ENCODE results near the gene EHMT1. TPM values are rescaled to one million over a fixed set of nuclear protein-coding genes. Genes with fewer than 3 reads are reported as not detected.
A peak's percentile ranks its signal among the peaks of the same experiment; 100 is the strongest.

Gene EHMT1
- total and polyA plus RNA-seq, 2 donors from 2014 or later: 15.8 to 92.9 TPM

DNA sequence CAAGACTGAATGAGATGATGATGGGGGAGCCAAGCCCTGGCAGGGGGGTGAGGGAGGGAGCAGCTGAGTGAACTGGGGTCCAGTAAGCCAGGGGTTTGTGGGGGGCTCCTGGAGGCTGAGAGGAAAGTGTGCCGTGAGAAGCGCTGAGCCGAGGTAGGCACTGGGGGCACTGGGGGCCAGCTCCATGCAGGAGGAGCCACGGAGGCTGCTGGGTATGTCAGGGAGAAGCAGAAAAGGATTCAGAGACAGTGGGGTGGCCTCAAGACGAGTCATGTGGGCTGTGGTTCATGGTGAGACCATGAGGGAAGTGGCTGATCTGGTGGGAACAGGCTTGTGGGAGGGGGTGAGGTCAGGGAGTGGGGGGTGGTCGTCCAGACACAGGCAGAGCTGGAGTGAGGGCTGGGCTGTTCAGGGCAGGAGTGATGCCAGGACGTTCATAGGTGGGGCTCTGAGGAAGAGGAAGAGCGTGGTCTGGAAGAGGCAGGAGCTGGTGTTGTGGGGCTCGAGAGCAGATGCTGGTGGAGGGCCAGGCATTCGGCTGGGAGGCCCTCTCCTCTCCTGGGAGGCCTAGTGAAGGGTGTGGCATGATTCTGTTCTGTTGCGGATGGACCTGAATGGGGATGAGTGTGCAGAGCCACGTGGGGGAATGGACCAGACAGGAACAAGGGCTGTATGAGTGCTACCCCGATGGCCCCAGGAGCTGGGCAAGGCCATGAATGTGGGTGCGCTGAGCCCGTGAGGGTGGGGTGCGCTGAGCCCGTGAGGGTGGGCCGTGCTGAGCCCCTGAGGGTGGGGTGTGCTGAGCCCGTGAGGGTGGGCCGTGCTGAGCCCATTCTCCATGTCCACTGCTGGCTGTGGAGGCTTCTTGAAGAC is 166.1 kb downstream of the EHMT1 start:
- Histone ChIP-seq H3K4me3 (ENCODE audit: low read length in 3 of 3) (no peak overlapping the region), H3K4me1 (ENCODE audit: control insufficient read depth in 2 of 3, insufficient read depth in 2 of 3, low read depth in 1 of 3, low read length in 3 of 3) (peaks cover 0 to 11% (median 0%) of the 10 kb centered on the region in 3 donors), H3K27ac (ENCODE audit: low read depth in 2 of 2, low read length in 2 of 2) (no peak overlapping the region), H3K9me3 (ENCODE audit: control insufficient read depth in 2 of 3, insufficient read depth in 1 of 3, low read length in 3 of 3) (no peaks in the 10 kb centered on the region), H3K27me3 (ENCODE audit: control insufficient read depth, insufficient read depth, low read length) (no peaks in the 10 kb centered on the region), H3K36me3 (ENCODE audit: control insufficient read depth in 2 of 3, insufficient read depth in 3 of 3, low read length in 3 of 3) (peaks cover 6 to 36% (median 28%) of the 10 kb centered on the region in 3 donors), H3K9ac (ENCODE audit: low read length in 3 of 3) (no peak overlapping the region)
- DNase-seq (peak in 1 of 5 donors; percentile 63), FAIRE-seq (no peak)
- TF ChIP-seq, protein P1, sequence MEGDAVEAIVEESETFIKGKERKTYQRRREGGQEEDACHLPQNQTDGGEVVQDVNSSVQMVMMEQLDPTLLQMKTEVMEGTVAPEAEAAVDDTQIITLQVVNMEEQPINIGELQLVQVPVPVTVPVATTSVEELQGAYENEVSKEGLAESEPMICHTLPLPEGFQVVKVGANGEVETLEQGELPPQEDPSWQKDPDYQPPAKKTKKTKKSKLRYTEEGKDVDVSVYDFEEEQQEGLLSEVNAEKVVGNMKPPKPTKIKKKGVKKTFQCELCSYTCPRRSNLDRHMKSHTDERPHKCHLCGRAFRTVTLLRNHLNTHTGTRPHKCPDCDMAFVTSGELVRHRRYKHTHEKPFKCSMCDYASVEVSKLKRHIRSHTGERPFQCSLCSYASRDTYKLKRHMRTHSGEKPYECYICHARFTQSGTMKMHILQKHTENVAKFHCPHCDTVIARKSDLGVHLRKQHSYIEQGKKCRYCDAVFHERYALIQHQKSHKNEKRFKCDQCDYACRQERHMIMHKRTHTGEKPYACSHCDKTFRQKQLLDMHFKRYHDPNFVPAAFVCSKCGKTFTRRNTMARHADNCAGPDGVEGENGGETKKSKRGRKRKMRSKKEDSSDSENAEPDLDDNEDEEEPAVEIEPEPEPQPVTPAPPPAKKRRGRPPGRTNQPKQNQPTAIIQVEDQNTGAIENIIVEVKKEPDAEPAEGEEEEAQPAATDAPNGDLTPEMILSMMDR (IDR thresholded peaks at IDR 0.05; ENCODE audit: borderline replicate concordance, extremely low read depth, insufficient read depth): no peak
- intact Hi-C loops (cut with DNase I): no loop called here

DNA sequence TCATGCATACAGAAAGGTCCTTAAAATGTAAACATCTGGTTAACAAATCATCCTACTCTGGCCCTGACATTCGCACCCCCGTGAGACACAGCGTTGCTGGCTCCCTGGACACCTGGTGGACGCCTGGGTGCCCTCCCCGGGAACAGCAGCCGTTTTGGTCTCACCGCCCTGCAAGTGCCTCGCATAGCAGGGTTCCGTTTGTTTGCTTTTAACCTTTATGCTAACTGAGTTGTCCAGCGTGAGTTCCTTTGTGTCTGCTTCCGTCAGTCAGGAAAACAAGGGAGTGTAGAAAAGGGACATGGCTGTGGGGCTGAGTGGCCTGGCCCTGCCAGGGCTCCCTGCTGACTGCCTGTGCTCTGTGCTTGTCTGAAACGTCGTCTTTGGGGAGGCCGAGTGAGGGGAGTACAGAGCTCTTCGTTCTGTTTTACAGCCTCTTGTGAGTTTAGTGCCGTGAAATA is 166.9 kb downstream of the EHMT1 start:
- no peak for FAIRE-seq
- H3K9me3 ChIP-seq (ENCODE audit: control insufficient read depth in 2 of 3, insufficient read depth in 1 of 3, low read length in 3 of 3): no peaks in the 10 kb centered on the region
- H3K27me3 ChIP-seq (ENCODE audit: control insufficient read depth, insufficient read depth, low read length): no peaks in the 10 kb centered on the region
- H3K36me3 ChIP-seq (ENCODE audit: control insufficient read depth in 2 of 3, insufficient read depth in 3 of 3, low read length in 3 of 3): peaks cover 6 to 38% (median 26%) of the 10 kb centered on the region in 3 donors
- H3K9ac ChIP-seq (ENCODE audit: low read length in 3 of 3): no peak overlapping the region
- peak in 2 of 5 donors; percentile 12 to 66 for DNase-seq
- peaks cover 0 to 11% (median 0%) of the 10 kb centered on the region in 3 donors for H3K4me1 ChIP-seq (ENCODE audit: control insufficient read depth in 2 of 3, insufficient read depth in 2 of 3, low read depth in 1 of 3, low read length in 3 of 3)
- no peak overlapping the region for H3K4me3 ChIP-seq (ENCODE audit: low read length in 3 of 3)
- intact Hi-C loops (cut with DNase I): no loop called here
- TF ChIP-seq, protein P1 (IDR thresholded peaks at IDR 0.05; ENCODE audit: borderline replicate concordance, extremely low read depth, insufficient read depth): no peak
- H3K27ac ChIP-seq (ENCODE audit: low read depth in 2 of 2, low read length in 2 of 2): no peak overlapping the region

DNA sequence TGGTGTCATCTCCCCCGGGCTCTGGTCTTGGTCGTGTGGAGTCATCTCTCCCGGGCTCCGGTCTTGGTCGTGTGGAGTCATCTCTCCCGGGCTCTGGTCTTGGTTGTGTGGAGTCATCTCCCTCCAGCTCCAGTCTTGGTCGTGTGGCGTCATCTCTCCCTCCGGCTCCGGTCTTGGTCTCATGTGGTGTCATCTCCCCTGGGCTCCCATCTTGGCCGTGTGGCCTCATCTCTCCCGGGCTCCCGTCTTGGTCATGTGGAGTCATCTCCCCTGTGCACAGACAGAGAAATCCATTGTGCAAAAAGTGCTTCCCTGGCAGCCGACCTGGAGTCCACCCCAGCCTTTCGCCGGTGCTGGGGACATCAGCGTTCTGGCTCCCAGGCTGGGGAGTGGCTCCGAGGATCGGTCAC is 167.7 kb downstream of the EHMT1 start:
- FAIRE-seq: no peak
- Histone ChIP-seq H3K9ac (ENCODE audit: low read length in 3 of 3) (no peak overlapping the region), H3K36me3 (ENCODE audit: control insufficient read depth in 2 of 3, insufficient read depth in 3 of 3, low read length in 3 of 3) (peaks cover 5 to 43% (median 27%) of the 10 kb centered on the region in 3 donors), H3K4me3 (ENCODE audit: low read length in 3 of 3) (no peak overlapping the region), H3K27ac (ENCODE audit: low read depth in 2 of 2, low read length in 2 of 2) (no peak overlapping the region), H3K4me1 (ENCODE audit: control insufficient read depth in 2 of 3, insufficient read depth in 2 of 3, low read depth in 1 of 3, low read length in 3 of 3) (peaks cover 0 to 11% (median 0%) of the 10 kb centered on the region in 3 donors), H3K27me3 (ENCODE audit: control insufficient read depth, insufficient read depth, low read length) (no peaks in the 10 kb centered on the region), H3K9me3 (ENCODE audit: control insufficient read depth in 2 of 3, insufficient read depth in 1 of 3, low read length in 3 of 3) (no peaks in the 10 kb centered on the region)
- TF ChIP-seq, protein P1 (IDR thresholded peaks at IDR 0.05; ENCODE audit: borderline replicate concordance, extremely low read depth, insufficient read depth): no peak
- intact Hi-C loops (cut with DNase I): no loop called here
- peak in 1 of 5 donors; percentile 58 for DNase-seq

Data from kidney (tissue), 14 donors.